Activated naive CD8-positive, alpha-beta T cell treated with anti-CD3 and anti-CD28 coated beads for 36 hours (primary cell): Measurements from ENCODE around the gene MYCN. TPM values are rescaled to one million over a fixed set of nuclear protein-coding genes. Genes with fewer than 3 reads are reported as not detected.

Experiments
- DNase-seq: peaks from one replicate; pipeline ENCODE4 v3.0.0; 2021
- H3K27ac Mint-ChIP-seq: one replicate; pipeline ENCODE4 v1.8.0; 2022; ENCODE audit warnings: mild to moderate bottlenecking, moderate library complexity, mixed read lengths
- H3K27me3 Mint-ChIP-seq: one replicate; pipeline ENCODE4 v1.8.0; 2022; ENCODE audit warnings: mild to moderate bottlenecking, mixed read lengths
- H3K36me3 Mint-ChIP-seq: one replicate; pipeline ENCODE4 v1.8.0; 2021; ENCODE audit warnings: mild to moderate bottlenecking, mixed read lengths
- H3K4me1 Mint-ChIP-seq: one replicate; pipeline ENCODE4 v1.8.0; 2021; ENCODE audit warnings: mixed read lengths
- H3K4me3 Mint-ChIP-seq: one replicate; pipeline ENCODE4 v1.8.0; 2022; ENCODE audit warnings: mild to moderate bottlenecking, moderate library complexity, mixed read lengths
- H3K9me3 Mint-ChIP-seq: one replicate; pipeline ENCODE4 v1.8.0; 2022; ENCODE audit warnings: mixed read lengths
- total RNA-seq, 2 experiments: library from RNA; stranded (reverse); gene quantifications; one replicate each; pipeline ENCODE4 v1.2.3, GENCODE V29; 2021

Gene MYCN
- total RNA-seq, 2 experiments from 2014 or later = 0.16 TPM; not detected in 1

DNA sequence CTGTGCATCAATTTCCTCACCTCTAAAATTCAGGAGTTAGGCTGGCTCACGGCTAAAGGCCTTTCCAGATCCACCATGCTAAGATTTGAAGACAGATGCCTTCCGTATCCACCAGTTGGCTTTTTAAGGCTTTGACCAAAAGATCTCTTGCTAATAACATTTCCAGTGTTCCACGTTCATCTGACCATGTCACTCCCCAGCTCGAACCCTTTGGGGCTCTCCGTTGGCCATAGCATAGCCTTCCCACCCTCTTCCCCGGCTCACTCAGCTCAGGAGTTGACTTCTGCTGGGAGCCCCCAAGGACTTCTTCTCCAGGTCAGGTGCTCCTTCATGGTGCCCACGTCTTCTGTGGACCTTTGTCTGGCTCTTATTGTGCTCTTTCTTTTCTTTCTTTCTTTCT lies 53.3 kb downstream of the MYCN start:
- H3K4me3 Mint-ChIP-seq = no peak overlapping the region
- H3K4me1 Mint-ChIP-seq = no peaks in the 10 kb centered on the region
- no peaks in the 10 kb centered on the region for H3K9me3 Mint-ChIP-seq
- no peak overlapping the region for H3K27ac Mint-ChIP-seq
- no peak for DNase-seq
- H3K36me3 Mint-ChIP-seq = no peaks in the 10 kb centered on the region
- no peaks in the 10 kb centered on the region for H3K27me3 Mint-ChIP-seq

DNA sequence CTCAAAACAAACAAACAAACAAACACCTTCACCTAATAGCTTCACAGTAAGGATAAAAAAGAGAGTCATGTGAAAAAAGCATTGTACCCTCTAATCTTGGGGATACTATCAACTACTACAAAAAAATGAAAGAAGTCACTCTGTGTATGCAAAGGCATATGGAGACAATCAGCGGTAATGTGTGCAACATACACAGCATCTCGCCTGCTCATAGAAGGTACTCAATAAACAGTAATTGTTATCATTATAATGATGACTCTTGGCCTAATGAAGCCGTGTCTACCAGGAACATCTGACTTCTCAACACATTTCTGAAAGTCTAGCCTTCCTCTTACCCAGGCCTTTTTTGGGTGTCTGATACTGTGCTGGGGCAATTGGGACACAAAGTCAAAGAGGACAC lies 55.3 kb downstream of the MYCN start:
- no peaks in the 10 kb centered on the region for H3K4me1 Mint-ChIP-seq
- no peak overlapping the region for H3K27ac Mint-ChIP-seq
- no peaks in the 10 kb centered on the region for H3K27me3 Mint-ChIP-seq
- no peaks in the 10 kb centered on the region for H3K36me3 Mint-ChIP-seq
- DNase-seq = no peak
- no peaks in the 10 kb centered on the region for H3K9me3 Mint-ChIP-seq
- H3K4me3 Mint-ChIP-seq = no peak overlapping the region
